ENCODE data around the gene LONP2. TPM values are rescaled to one million over a fixed set of nuclear protein-coding genes. Genes with fewer than 3 reads are reported as not detected.
"Not testable (repeated sequence)": the region's sequence is repeated elsewhere in the genome, so short reads cannot be mapped to it uniquely, and the experiment has no call there.

The LONP2 gene
- total RNA-seq, 2 experiments from 2014 or later = 56.6 to 56.8 TPM

DNA sequence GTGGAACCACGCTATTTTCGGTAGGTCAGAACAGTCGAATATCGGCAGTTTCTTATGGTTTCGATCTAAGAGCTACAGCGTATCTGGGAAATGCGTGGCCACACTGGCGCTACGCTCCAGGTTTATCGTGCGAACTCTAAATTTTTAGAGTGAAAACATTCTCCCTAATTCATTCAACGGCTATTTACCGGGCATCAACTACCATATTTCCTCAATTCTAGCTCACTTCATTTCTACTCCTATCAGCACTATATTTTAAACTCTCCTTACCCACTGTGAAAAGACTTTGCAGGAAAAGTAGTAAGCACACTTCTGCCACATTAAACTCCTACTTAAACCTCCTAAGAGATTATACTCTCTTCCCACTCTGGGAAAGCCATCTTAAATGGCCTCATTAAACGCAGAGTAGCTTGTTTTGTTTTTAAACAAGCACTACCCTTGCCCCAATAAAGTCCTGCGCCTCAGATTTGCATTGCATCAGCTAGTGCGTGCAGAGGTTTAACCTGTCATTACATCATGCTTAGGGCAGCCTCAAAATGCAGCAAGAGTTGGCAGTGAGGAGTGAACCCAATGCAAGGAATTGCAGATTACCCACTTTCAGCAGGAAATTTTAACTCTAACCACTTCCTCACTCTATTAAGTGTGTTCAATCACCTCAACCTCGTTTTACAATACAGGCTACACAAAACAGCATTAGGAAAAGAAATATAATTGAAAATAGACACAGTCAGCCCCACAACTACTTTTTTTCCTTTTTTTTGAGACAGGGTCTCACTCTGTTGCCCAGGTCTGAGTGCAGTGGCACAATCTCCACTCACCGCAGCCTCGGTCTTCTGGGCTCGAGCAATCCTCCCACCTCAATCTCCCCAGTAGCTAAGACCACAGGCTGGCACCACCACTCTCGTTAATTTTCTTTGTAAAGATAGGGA lies 122.3 kb downstream of the LONP2 start:
- Mint-ChIP-seq H3K27me3 (no peaks in the 10 kb centered on the region), H3K27ac (peak overlapping the region; percentile 94), H3K36me3 (no peaks in the 10 kb centered on the region), H3K4me3 (peak overlapping the region; percentile 85), H3K4me1 (ENCODE audit: low read depth) (peaks cover 44% of the 10 kb centered on the region), H3K9me3 (no peaks in the 10 kb centered on the region)
- ChIA-PET POLR2A (interaction anchor here (0.7 to 2.5 kb wide), 7 partner anchors 18 to 264 kb away, joined by 3 to 29 read pairs (median 4); partner anchors contain the start of gene SIAH1), CTCF (interaction anchor here (0.7 to 4.8 kb wide), 6 partner anchors 9 to 264 kb away, joined by 3 to 44 read pairs (median 8); partner anchors contain the start of gene SIAH1)
- intact Hi-C loops (cut with micrococcal nuclease) = loop anchor here (1.0 to 10.0 kb wide), 7 partner anchors 13 to 1958 kb away; no protein-coding TSS in a partner anchor
- peak; percentile 77 for DNase-seq

GRCh38 chr16:48367441-48368049 lies 123.4 kb downstream of the LONP2 start:
- Mint-ChIP-seq H3K9me3 (no peaks in the 10 kb centered on the region), H3K4me3 (no peak overlapping the region), H3K27me3 (no peaks in the 10 kb centered on the region), H3K27ac (peak overlapping the region; percentile 94), H3K36me3 (no peaks in the 10 kb centered on the region), H3K4me1 (ENCODE audit: low read depth) (peaks cover 44% of the 10 kb centered on the region)
- intact Hi-C loops (cut with micrococcal nuclease) = loop anchor here (2.0 to 10.0 kb wide), 3 partner anchors 47 to 1957 kb away; no protein-coding TSS in a partner anchor
- no peak for DNase-seq
- CTCF ChIA-PET = interaction anchor here (2.6 to 4.8 kb wide), 3 partner anchors 13 to 263 kb away, joined by 12 to 44 read pairs (median 17); no protein-coding TSS in a partner anchor
- POLR2A ChIA-PET = interaction anchor here (0.9 to 2.4 kb wide), 3 partner anchors 17 to 255 kb away, joined by 3 to 29 read pairs (median 3); partner anchors contain the start of gene SIAH1

GRCh38 chr16:48369765-48370164 lies 125.7 kb downstream of the LONP2 start:
- no peak for DNase-seq
- Mint-ChIP-seq H3K4me1 (ENCODE audit: low read depth) (peaks cover 35% of the 10 kb centered on the region), H3K4me3 (no peak overlapping the region), H3K9me3 (no peaks in the 10 kb centered on the region), H3K27me3 (no peaks in the 10 kb centered on the region), H3K27ac (no peak overlapping the region), H3K36me3 (no peaks in the 10 kb centered on the region)
- intact Hi-C loops (cut with micrococcal nuclease) = loop anchor here (5.0 to 10.0 kb wide), 2 partner anchors 137 to 1955 kb away; no protein-coding TSS in a partner anchor
- POLR2A ChIA-PET = interaction anchor here (2.1 kb wide), 1 partner anchor 16 kb away, joined by 9 read pairs; the partner anchor contains the start of gene SIAH1
- CTCF ChIA-PET = interaction anchor here (1.2 to 1.5 kb wide), 4 partner anchors 16 to 261 kb away, joined by 3 to 7 read pairs (median 5); no protein-coding TSS in a partner anchor

DNA sequence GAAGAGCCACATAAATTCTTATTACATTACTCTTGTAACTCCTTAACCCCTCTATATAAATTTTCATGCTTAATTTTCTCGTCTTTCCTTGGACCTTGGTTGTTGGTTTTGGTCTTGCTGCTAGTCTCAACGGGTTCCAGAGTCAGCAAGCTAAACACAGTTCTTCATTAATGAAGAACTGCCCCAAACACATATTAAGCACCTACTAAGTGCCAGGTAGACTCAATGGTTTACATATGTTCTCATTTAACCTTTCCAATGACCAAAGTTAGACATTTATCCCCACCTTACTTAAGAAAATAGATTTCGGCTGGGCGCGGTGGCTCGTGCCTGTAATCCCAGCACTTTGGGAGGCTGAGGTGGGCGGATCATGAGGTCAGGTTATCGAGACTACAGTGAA lies 126.1 kb downstream of the LONP2 start:
- no peak for DNase-seq
- Mint-ChIP-seq H3K9me3 (no peaks in the 10 kb centered on the region), H3K27me3 (no peaks in the 10 kb centered on the region), H3K4me3 (no peak overlapping the region), H3K27ac (no peak overlapping the region), H3K4me1 (ENCODE audit: low read depth) (peaks cover 30% of the 10 kb centered on the region), H3K36me3 (no peaks in the 10 kb centered on the region)
- CTCF ChIA-PET = interaction anchor here (0.9 to 1.5 kb wide), 3 partner anchors 16 to 260 kb away, joined by 4 to 6 read pairs (median 4); no protein-coding TSS in a partner anchor
- intact Hi-C loops (cut with micrococcal nuclease) = no loop called here
- POLR2A ChIA-PET = interaction anchor here (2.1 kb wide), 1 partner anchor 15 kb away, joined by 9 read pairs; the partner anchor contains the start of gene SIAH1

GRCh38 chr16:48370668-48371392 lies 126.7 kb downstream of the LONP2 start:
- DNase-seq; H3K36me3 Mint-ChIP-seq; H3K27ac Mint-ChIP-seq; intact Hi-C loops (cut with micrococcal nuclease); H3K9me3 Mint-ChIP-seq; H3K27me3 Mint-ChIP-seq; H3K4me3 Mint-ChIP-seq: not testable (repeated sequence)
- CTCF ChIA-PET = interaction anchor here (0.9 to 1.5 kb wide), 2 partner anchors 17 to 252 kb away, joined by 4 read pairs; no protein-coding TSS in a partner anchor
- peaks cover 26% of the 10 kb centered on the region for H3K4me1 Mint-ChIP-seq (ENCODE audit: low read depth)
- POLR2A ChIA-PET = interaction anchor here (2.1 kb wide), 1 partner anchor 15 kb away, joined by 9 read pairs; the partner anchor contains the start of gene SIAH1

DNA sequence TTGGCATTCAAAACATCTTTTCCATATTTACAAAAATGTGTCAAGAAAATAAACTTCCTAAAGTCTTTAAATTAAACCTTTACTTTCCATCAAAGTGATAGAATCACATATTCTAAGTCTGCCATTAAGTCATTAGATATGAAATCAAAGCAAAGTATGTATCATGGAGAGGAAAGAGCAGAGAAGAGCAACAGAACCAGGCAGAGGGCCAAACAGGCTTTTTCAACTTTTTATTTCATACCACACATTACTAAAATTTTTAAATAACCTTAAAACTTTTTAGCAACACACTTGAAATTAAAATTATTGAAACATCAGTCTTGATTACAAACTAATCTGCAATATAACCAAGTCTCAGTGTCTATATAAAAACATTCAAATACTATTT lies 127.3 kb downstream of the LONP2 start:
- no peak for DNase-seq
- intact Hi-C loops (cut with micrococcal nuclease) = no loop called here
- H3K4me3 Mint-ChIP-seq = no peak overlapping the region
- no peaks in the 10 kb centered on the region for H3K36me3 Mint-ChIP-seq
- peaks cover 26% of the 10 kb centered on the region for H3K4me1 Mint-ChIP-seq (ENCODE audit: low read depth)
- ChIA-PET CTCF (no interaction called here), POLR2A (no interaction called here)
- H3K9me3 Mint-ChIP-seq = no peaks in the 10 kb centered on the region
- no peak overlapping the region for H3K27ac Mint-ChIP-seq
- H3K27me3 Mint-ChIP-seq = no peaks in the 10 kb centered on the region

DNA sequence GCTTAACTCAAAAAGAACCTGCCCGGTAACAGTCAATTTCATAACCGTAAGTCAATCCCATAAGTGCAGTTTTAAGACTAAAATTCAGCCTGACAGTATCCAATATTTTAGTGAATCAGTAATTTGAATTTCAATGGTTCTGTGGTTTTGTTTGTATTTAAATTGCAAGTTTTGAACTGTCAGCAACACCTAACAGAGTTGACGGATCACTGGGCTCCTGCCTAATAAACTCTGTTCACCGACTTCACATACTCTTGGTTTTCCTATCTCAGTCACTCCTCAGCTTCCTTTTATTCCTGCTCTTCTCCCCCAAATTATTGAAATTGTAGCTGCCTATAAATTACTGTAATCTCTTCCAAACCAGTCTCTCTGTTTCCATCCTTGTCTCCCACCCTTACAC lies 128.6 kb downstream of the LONP2 start:
- intact Hi-C loops (cut with micrococcal nuclease) = no loop called here
- H3K9me3 Mint-ChIP-seq = no peaks in the 10 kb centered on the region
- ChIA-PET POLR2A (no interaction called here), CTCF (interaction anchor here (1.1 kb wide), 1 partner anchor 251 kb away, joined by 3 read pairs; no protein-coding TSS in a partner anchor)
- no peaks in the 10 kb centered on the region for H3K36me3 Mint-ChIP-seq
- H3K4me3 Mint-ChIP-seq = no peak overlapping the region
- H3K27ac Mint-ChIP-seq = no peak overlapping the region
- DNase-seq = no peak
- H3K27me3 Mint-ChIP-seq = no peaks in the 10 kb centered on the region
- H3K4me1 Mint-ChIP-seq (ENCODE audit: low read depth) = peaks cover 16% of the 10 kb centered on the region

- CTCF ChIA-PET = interaction anchor here (0.9 to 1.1 kb wide), 3 partner anchors 21 to 257 kb away, joined by 3 to 5 read pairs (median 3); no protein-coding TSS in a partner anchor
Observed at GRCh38 chr16:48373258-48374029, 129.3 kb downstream of the LONP2 start.

GRCh38 chr16:48374255-48374654 lies 130.2 kb downstream of the LONP2 start:
- Mint-ChIP-seq H3K9me3 (no peaks in the 10 kb centered on the region), H3K4me1 (ENCODE audit: low read depth) (peaks cover 26% of the 10 kb centered on the region), H3K27me3 (no peaks in the 10 kb centered on the region), H3K36me3 (no peaks in the 10 kb centered on the region), H3K27ac (no peak overlapping the region), H3K4me3 (no peak overlapping the region)
- no peak for DNase-seq
- POLR2A ChIA-PET = no interaction called here
- CTCF ChIA-PET = interaction anchor here (1.1 kb wide), 2 partner anchors 249 to 257 kb away, joined by 3 read pairs; no protein-coding TSS in a partner anchor
- intact Hi-C loops (cut with micrococcal nuclease) = no loop called here

More at GRCh38 chr16:48373258-48374029, 129.3 kb downstream of the LONP2 start:
- H3K36me3 Mint-ChIP-seq = no peaks in the 10 kb centered on the region
- POLR2A ChIA-PET = no interaction called here
- H3K4me1 Mint-ChIP-seq (ENCODE audit: low read depth) = peaks cover 18% of the 10 kb centered on the region
- H3K4me3 Mint-ChIP-seq = no peak overlapping the region
- no peak for DNase-seq
- no peak overlapping the region for H3K27ac Mint-ChIP-seq
- intact Hi-C loops (cut with micrococcal nuclease) = no loop called here
- no peaks in the 10 kb centered on the region for H3K27me3 Mint-ChIP-seq
- no peaks in the 10 kb centered on the region for H3K9me3 Mint-ChIP-seq

DNA sequence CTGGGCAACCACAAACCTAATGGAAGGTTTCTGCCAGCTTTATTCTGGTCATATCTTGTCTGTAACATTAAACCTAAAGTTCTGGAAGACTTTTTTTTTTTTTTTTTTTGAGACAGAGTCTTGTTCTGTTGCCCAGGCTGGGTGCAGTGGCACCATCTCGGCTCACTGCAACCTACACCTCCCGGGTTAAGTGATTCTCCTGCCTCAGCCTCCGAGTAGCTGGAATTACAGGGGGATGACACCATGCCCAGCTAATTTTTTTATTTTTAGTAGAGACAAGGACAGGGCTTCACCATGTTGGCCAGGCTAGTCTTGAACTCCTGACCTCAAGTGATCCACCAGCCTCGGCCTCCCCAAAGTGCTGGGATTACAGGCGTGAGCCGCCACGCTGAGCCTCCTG lies 133.2 kb downstream of the LONP2 start:
- H3K4me1 Mint-ChIP-seq (ENCODE audit: low read depth) = peaks cover 36% of the 10 kb centered on the region
- H3K36me3 Mint-ChIP-seq; H3K4me3 Mint-ChIP-seq; H3K27ac Mint-ChIP-seq; H3K27me3 Mint-ChIP-seq; H3K9me3 Mint-ChIP-seq; intact Hi-C loops (cut with micrococcal nuclease); DNase-seq; POLR2A ChIA-PET: not testable (repeated sequence)
- CTCF ChIA-PET = interaction anchor here (0.7 to 1.4 kb wide), 3 partner anchors 33 to 253 kb away, joined by 3 to 4 read pairs (median 3); no protein-coding TSS in a partner anchor
